NCI-H446 treated with DMSO at 0.1 percent for 48 hours (cell line): ENCODE data around the gene KLF9.
A peak's percentile ranks its signal among the peaks of the same experiment; 100 is the strongest.

Source experiments
- DNase-seq: peaks from one replicate; lab custom pipeline; 2025; lab: John Stamatoyannopoulos, UW

The KLF9 gene

DNA sequence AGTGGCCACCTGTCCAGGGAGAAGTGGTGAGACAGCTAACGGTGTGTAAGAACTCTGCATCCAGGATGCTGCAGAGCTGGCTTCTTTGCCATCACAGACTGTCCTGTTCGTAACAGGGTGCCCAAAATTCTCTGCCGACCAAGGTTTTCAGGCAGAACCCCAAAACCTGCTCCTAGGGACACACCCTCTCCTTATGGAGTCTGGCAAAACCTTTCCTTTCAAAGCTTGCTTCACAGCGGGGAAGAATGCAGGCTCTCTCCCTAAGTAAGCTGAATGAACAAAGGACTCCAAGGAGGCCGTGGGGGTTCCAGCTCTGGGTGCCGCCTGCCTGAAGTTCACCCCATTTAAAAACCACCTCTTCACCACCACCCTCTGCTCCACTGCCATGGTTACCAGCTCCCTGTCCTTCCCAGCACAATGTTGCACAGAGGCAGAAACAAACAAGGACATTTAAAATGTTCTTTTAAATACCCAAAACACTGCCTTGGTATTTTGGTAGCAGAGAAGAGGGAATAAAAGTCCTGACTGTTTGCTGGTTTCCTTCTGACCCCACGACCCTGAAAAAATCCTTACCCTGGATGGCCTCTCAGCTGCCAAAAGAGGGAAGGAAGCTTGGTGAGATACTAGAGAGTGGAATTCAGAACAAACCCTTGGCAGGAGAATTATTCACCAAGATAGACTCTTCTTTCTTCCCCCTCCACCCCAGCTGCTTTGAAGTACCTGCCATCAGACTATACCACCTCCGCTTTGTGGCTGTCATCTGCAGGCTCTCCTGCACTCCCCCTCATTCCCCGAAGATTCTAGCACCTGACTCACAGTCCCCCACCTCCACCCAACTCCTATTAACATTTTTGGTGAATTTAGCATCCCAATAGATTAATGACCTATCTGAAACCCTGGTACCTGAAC, 7.1 kb upstream of the KLF9 start:
- DNase-seq: no peak

DNA sequence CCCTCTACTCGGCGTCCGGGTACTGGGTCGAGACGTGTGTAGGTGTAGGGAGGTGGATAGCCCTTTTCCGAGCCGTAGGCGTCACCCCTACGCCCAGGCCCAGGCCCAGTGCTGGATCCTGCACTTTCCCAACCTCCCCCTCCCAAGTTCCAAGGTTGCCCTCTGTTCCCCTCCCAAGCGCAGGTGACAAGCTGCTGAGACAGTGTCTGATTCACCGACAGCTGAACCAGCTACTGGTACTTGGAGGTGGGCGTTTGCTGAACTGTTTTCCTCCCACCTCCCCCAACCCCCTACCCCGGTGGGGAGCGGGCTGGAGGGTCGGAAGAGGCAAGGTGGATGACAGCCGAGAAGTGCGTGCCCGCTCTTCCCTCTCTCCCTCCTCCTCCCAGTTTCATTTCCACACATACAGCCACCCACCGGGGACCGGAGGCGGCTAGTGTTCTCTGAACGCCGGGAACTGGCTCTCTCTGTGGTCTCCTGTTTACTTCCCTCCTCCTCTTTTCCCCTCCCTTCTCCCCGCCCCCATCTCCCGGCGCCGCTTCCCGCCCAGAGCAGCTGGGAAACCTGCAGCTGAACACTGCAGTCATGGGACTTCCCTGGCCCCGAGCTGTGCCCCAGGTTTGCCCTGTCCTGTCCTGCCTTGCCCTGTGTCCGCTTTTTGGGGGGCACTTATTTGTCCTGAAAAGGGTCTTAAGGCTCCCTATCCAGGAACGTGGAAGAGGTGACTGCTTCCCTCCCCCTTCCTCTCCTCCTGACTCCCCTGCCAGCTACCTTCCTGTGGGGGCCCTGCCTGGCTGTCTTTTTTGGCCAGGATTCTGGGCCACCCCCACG, 6.2 kb upstream of the KLF9 start:
- peak; percentile 64 for DNase-seq

DNA sequence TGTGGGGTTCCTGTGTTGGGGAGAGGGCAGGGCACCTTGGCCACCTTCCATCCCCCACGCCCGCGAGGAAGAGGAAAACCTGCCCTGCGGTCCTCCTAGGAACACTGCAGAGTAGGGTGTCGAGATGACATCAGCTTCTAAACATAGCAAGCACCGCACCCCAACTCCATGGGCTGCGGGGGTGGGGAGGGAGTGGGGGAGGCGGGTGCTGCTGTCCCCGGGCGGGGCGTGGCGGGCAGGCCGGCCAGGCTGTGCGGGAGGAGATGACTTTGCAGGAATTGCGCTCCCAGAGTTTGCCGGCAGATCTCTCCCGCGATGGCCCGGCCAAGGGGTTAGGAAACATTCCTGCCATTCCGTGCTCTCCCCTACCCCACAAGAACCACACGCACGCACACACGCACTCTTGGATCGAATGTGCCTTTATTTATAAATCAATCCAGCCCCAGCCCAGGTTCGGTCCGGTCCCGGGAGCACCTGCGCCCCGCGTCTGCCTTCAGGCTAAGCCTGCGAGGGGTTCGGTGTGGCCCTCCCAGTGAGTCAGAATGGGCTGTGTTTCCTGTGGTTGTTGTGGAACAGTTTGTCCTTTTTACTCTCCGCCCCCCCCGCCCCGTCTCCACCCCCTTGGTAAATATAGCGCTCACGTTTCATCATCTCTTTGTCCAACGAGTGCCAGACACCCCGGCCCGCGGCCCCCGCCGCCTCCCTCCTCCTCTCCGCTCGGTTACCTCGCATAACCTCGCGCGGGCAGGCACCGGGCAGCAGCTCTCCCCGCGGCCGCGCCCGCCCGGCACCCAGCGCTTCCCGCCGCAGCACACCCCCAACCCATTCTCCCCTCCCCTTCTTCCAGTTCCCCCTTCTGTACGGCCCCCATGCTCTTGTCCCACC, 5.3 kb upstream of the KLF9 start:
- peak; percentile 79 for DNase-seq

DNA sequence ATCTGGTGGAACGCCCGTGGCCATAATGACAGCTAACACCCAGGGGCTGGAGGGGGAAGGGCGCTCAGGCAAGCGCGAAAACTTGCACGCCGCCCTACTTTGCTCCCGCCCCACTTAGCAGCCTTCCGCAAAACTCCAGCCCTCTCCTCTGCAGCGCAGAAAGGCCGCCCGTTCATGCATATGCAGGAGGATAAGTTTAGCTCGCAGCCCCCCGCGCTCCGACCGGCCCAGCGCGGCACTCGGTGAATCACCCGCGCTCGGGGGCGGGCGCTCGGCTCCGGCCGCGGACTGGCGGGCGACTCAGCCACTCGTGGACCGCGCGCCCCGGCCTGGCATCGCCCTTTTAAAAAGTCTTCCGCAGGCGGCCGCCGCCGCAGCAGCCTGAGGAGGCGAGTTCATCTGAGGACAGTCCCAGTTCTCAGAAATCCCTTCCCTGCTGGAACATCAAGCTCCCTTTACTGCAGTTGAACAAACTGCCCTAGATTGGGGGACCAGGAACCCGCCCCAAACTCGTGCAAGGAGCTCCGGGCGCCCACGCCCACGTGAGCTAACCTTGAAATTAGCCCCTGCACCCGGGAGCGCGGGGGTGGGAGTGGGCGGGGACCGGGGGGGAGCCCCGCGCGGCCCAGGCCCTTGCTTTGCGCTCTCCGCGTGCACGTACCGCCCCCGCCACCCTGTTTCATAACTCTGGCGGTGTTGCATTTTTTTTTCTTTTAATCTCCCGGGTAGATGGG, 4.5 kb upstream of the KLF9 start:
- peak; percentile 85 for DNase-seq

DNA sequence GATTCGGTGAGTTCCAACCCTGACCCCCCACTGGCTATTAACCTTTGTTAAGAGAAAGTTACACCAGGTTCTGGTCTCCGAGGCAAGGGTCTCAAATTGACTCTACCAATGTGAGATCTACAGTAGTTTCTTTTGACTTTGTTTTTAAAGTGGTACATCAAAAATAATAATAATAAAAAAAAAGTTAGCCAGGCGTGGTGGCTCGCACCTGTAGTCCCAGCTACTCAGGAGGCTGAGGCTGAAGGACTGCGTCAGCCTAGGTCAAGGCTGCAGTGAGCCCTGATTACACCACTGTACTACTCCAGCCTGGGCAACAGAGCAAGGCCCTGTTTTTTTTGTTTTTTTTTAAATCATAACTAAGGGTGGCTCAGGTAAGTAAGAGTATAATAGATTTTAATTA, 1.0 kb upstream of the KLF9 start:
- DNase-seq: no peak

DNA sequence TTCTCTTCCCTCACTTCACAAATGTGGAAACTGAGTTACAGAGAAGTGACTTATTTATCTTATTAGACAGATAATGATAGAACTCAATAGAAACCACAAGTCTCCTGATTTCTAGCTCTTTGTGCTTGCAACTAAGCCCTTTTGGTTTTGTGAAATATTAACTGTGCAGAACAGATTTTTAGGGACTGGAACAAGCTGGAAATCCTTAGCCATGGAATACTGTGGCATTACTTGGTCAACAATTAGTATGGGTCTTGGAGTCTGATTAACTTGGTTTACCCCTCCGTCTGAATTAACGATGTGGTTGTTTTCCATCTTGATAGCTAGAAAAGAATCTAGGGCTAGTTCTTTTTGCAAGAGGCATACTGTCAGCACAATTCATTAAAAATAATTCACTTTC, 584 bp upstream of the KLF9 start:
- DNase-seq: no peak

DNA sequence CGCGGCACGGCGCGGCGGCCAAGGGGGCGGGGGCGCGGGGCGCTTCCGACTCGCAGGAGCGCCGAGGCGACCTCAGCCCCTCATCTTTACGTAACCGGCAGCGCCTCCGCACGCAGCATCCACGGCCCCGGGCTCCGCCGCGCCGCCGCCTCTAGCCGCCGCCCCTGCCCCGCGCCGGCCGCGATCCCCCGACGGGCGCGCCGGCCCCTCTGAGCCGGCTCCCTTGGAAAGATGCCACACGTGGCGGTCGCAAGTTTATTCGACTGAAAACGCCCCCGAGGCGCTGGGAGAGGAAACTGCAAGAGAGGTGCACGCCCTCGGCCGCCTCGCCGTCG, 1.0 kb downstream of the KLF9 start:
- peak; percentile 37 for DNase-seq

DNA sequence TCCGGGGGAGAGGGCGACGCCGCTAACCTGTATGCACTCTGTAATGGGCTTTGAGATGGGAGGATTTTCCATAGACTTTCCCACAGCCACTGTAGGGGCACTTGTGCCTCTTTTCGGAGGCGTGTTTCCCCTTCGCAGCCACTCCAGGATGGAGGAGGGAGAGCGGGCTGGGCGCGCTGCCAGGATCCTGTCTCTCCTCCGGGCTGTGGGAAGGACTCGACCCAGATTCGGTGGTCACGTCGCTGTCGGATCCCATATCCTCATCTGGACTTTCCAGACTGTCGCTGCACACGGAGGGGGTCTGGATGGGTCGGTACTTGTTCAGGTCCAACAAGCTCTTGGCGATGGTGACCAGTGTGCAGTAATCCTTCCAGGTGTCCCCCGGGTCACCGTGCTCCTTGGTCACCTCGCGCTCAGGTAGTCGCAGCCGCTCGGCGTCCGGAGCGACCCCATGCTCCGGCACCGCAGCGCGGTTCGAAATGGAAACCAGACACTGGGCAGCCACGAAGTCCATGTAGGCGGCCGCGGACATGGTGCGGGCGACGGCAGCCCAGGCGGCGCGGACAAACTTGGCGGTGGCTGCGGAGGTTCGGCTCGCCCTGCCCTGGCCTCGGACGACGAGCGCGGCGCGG, 1.5 kb downstream of the KLF9 start:
- no peak for DNase-seq

DNA sequence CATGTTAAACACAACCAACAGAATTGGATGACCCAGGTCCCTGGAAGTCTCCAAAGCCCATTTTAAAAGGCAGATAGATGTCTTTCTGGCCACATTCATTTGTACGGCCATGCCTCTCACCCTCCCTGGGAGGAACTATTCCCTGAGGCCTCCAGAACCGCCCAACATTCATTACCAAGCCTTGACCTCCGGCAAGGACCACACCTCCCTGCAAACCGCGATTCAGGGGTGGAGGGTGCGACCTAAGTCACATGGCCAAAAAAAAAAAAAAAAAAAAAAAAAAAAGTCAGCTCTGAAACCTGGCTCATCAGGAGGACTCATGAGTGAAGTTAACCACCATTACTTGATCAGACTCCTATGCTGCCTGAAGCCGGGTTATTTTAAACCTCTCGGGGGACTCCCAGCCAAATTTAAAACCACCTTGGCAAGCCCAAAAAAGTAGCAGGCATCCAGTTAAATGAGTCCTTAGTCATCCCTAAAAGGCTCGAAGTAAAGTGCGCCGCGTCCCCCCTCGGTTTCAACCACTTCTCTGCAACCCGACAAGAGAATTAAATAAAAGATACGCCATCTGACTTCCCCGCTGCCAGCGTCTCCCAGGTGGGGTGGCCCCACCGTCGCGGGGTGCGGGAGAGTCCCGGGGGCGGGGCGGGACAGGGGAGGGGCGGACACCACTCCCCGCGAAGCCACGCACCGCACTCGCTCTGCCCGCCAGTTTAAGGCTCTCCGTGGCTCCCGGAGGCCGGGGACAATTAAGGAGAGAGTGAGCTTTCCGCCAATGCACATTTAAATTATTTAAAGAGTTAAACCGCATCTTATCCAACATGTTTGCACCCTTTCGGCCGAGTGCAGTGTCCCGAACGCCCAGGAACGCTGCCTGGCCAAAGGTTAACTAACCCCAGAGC, 2.3 kb downstream of the KLF9 start:
- DNase-seq: no peak

DNA sequence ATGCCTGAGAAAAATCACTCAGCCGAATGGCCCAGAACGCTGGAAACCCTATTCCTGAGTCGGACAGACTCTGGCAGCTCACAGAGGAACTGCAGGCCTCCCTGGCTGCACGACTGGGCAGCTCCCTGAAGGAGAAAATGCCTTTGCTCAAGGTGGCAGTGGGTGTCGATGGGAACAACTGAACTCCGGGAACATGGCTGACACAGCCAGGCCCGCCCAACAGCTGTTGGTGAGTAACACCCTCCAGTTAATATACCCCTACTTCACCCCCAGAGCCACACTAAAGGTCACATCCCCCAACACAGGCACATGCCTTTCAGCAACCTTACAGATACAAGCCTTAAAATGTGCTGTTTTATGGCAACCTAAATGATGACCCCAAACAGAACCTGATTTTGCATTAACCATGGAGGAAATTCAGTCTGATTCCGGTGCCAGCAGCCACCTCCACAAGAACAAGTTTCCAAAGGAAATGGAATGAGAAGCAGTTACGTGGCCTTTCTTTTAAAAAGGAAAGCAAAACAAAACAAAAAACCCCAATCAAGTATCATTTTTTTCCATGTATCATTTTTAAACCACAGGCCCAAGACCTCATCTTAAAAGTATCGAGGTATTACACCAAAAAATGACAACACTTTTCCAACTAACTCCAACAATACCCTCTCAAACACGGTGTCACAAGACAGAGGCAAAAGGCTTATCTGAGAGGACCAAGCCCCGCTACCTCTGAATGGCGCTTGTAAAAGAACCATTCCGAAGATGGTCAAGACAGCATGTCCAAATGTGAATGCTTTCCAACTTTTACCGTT, 3.1 kb downstream of the KLF9 start:
- DNase-seq: no peak

DNA sequence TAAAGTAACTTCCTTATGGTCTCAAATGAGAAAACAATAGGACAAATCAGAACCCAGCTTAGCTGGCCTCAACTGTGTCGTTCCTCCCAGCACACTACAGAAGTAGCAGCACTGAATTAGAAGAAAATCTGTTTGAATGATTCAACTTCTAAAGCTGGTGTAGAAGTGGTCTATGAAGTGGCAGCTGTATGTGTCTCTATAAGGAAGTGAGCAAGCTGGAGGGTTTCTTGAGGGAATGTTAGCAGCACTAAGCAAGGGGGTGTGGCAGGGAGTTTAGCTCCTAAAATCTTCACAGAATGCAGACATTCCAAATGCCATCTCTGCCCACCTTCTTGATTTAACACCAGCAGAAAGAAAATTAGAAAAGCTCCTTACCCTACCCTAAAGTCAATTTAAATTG, 4.1 kb downstream of the KLF9 start:
- no peak for DNase-seq

DNA sequence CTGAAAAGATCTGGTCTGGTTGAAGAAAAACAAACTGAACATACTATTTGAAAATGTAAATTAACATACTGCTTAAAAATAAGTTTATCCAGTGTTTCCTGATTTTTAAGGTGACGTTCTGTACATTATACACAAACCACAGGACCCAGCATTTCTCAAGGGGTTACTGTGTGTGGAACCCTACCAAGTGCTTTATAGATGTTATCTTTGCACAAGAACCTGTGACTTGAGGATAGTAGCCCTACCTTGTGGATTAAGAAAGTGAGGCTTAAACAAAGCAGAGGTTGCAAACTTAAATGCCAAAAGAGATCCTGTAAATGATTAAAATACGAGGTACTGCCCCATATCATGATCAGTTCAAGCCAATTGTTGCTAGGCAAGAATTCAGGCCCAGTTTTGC, 4.7 kb downstream of the KLF9 start:
- no peak for DNase-seq

DNA sequence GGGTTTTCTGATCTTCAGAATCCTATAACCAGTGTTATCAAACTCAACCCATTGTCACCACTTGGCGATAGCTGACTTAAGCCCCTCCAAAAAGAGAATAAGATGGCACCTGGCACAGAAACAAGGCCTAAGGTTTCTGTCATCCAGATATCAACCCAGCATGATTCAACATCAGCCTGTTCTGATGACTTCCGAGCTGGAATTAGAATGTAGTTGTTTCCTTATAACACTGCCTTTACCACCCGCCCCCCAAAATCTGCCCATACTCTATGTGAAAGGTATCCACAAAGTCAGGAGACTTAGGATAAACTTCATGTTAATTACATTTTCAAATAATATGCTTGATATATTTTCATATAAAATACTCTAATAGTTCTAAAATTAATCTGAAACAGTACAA, 5.2 kb downstream of the KLF9 start:
- no peak for DNase-seq

DNA sequence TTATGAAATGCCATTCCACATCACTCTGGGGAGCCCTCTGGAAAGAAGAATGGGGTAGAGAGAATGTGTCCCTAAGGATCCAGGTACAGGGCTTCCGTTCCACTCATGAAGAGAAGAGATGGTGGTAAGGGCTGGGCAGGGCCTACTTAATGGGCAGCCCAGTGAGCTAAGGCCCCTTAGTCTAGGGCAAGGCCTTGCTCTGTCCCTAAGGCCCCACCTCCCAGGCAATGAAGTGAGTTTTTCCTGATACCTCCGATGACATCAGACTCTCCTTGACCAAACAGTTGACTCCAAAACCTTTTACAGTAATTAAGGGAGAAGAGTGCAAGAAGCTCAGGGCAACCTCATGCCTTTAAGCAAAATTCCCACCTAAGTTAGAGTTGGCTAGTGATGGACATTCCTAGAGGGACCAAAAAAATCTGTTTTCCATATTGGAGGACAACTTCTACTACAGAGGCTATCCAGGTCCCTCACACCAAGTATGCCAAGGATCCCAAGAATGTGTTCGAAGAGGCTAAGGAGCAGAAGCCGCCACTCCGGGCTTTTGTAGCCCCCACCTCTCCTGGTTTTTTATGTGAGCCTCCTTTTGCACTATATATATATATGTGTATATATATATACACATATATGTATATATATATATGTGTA, 5.9 kb downstream of the KLF9 start:
- no peak for DNase-seq

DNA sequence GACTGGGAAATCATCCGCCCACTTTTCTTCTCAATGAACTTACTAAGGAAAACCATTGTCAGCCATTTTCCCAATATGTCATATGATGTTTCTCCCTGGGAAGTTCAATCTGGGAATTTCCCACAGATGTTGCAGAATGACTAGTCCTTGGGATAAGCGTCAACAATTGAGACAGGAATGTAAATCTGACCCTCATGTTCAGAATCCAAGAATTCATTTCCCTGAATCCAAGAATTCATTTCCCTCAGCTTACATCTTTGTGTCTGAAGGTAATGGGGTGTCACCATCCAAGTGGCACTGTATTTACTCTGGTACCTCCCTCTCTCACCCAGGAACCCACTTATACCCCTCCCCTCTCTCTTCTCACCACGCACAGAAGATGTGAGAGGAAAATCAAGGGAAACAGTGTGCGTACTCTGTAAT, 7.4 kb downstream of the KLF9 start:
- no peak for DNase-seq

DNA sequence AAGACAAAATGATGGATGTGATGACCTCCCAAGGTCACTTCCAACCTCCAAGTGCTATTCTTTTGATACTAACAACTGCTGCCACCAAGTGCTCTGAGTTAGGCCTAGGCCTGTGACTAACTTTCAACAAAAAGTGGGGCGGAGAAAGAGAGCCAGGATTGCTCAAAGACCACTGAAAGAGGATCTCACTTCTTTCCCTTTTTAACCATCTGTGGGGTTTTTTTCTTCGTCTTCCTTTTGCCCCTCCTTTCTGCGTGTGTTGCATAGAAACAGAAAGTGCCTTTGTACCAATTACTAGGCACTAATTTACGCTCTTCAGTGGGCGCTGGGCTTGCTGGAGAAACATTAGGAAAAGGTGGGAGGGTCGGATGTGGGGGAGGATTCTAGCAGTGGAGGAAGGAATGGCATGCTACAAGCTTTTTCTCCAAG, 8.0 kb downstream of the KLF9 start:
- no peak for DNase-seq

DNA sequence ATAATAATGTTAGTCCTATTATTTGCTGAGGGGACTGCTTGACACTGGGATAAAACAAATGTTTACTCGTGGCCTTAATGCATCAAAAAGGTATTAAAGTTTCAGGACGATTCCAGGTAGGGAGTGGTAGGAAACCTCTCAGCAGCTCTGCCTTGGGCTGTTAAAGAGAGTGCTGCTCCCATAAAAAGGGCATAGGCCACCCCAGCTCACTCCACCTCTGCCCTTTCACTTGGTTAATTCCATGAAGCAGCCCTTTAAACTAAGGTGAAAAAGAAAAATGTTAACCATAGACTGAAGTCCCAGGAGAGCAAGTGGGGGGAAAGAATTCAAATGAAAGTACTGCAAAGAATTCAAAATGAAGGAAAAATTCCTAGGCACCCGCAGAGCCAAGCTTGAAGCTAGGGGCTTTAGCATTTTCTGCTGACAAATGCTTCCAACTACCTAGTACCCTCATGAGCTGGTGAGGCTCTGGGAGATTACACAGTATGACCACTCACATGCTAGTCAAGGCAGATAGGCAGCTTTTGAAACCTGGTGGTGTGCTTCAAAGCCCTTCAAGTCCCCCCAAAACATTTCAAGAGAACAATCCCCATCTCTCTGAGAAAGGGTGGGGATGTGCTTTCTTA, 8.5 kb downstream of the KLF9 start:
- no peak for DNase-seq

DNA sequence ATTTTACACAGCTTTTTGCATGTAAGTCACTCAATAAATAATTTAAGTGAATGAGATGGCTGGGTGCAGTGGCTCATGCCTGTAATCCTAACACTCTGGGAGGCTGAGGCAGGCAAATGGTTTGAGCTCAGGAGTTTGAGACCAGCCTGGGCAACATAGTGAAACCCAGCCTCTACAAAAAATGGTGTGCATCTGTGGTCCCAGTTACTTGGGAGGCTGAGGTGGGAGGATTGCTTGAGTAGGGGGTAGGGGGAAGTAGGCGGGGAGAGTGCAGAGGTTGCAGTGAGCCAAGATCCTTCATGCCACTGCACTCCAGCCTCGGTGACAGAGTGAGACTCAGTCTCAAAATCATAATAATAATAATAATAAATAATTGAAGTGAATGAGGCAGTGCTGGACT, 10.2 kb downstream of the KLF9 start:
- DNase-seq: no peak
